Liver (tissue), 3 donors: ENCODE measurements around the gene ZBTB7A.

ENCODE experiments used
- ATF3 ChIP-seq: IDR thresholded peaks from 2 replicates; pipeline ENCODE4 v1.6.1; 2016; ENCODE audit warnings: antibody characterized with exemption
- CTCF ChIP-seq: fragments of 150-350 bp; IDR thresholded peaks from 2 replicates; pipeline ENCODE4 v1.5.1; 2017; ENCODE audit warnings: improper control_type of control experiment, low read depth, low read length; ENCODE audit not compliant: missing input control
- EGR1 ChIP-seq, 2 donors: IDR thresholded peaks; 2 replicates each; pipeline ENCODE4 v1.6.1; 2016 to 2018; ENCODE audit warnings: antibody characterized with exemption in 2 of 2, low read depth in 2 of 2
- GABPA ChIP-seq, 2 donors: IDR thresholded peaks in 1 of 2; conservative IDR thresholded peaks in 1 of 2; 2 replicates each; pipeline ENCODE4 v1.6.1; 2016; ENCODE audit warnings: antibody characterized with exemption in 2 of 2, mild to moderate bottlenecking in 1 of 2, moderate library complexity in 1 of 2
- JUND ChIP-seq, 2 donors: IDR thresholded peaks; 2 replicates each; pipeline ENCODE4 v1.6.1; 2016; ENCODE audit warnings: antibody characterized with exemption in 2 of 2
- MAX ChIP-seq: IDR thresholded peaks from 2 replicates; pipeline ENCODE4 v1.6.1; 2016; ENCODE audit warnings: antibody characterized with exemption
- RAD21 ChIP-seq, 2 donors: IDR thresholded peaks; 2 replicates each; pipeline ENCODE4 v1.6.1; 2016; ENCODE audit warnings: antibody characterized with exemption in 2 of 2, mild to moderate bottlenecking in 2 of 2
- REST ChIP-seq: IDR thresholded peaks from 2 replicates; pipeline ENCODE4 v1.6.1; 2016; ENCODE audit warnings: antibody characterized with exemption, mild to moderate bottlenecking
- TAF1 ChIP-seq: conservative IDR thresholded peaks from 2 replicates; pipeline ENCODE4 v1.6.1; 2016; ENCODE audit warnings: antibody characterized with exemption, mild to moderate bottlenecking
- ZBTB33 ChIP-seq: IDR thresholded peaks from 2 replicates; pipeline ENCODE4 v1.6.1; 2016; ENCODE audit warnings: antibody characterized with exemption
- donor health status: healthy.
- donor health status: healthy.

- TF ChIP-seq TAF1: no peak
- no peak for TF ChIP-seq CTCF
- no peak for TF ChIP-seq MAX
- no peak for TF ChIP-seq REST
- no peak for TF ChIP-seq ATF3
- TF ChIP-seq GABPA (IDR thresholded peaks at IDR 0.05 in 1 of 2, conservative IDR thresholded peaks at IDR 0.05 in 1 of 2): no peak
- TF ChIP-seq RAD21 (IDR thresholded peaks at IDR 0.05): no peak
- TF ChIP-seq EGR1 (IDR thresholded peaks at IDR 0.05; ENCODE audit: low read depth in 2 of 2): no peak
- TF ChIP-seq JUND (IDR thresholded peaks at IDR 0.05): no peak
- TF ChIP-seq ZBTB33: no peak
Observed at GRCh38 chr19:4093643-4094175, 27.0 kb upstream of the ZBTB7A start.
